NCI-H748 treated with DMSO at 0.1 percent for 48 hours (cell line): ENCODE data around the gene IFITM5.
"Not testable (repeated sequence)": the region's sequence is repeated elsewhere in the genome, so short reads cannot be mapped to it uniquely, and the experiment has no call there.

Source experiments
- DNase-seq: peaks from one replicate; lab custom pipeline; 2025; lab: John Stamatoyannopoulos, UW

The IFITM5 gene

GRCh38 chr11:312092-312816 lies 12.9 kb upstream of the IFITM5 start:
- no peak for DNase-seq

DNA sequence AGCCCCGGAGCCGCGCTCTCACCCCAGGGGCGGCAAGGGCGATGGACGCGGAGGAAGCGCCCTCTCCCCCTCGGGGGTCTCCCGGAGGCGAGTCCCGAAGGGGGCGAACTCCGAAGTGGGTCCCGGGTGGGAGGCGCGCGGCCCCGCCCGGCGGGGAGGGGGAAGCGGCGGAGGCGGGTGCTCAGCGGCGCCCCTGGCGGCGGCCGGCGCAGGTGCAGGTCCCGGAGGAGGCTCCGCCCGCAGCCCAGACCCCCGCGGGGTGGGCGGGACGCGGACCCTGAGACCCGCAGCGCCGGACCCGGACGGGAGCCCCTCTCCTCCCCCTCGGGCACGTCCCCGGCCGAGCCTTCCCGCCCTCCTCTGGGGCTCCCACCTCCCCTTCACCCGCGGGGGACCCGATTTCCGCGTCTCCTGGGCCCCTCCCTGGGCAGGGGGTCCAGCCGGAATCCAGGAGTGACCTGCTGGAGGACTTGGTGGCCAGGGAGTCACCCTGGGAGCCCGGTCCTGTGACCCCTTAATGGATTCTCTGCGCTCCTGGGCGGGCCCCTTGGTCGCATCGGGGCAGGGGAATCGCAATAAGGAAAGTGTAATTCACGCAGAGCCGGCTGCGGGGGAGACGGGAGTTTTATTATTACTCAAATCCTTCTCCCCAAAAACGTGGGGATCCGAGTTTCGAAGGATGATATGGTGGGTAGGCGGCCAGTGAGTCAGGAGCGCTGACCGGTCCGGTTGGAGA lies 11.9 kb upstream of the IFITM5 start:
- not testable (repeated sequence) for DNase-seq

- DNase-seq, result not testable (repeated sequence)
Observed at GRCh38 chr11:309979-310572, 10.8 kb upstream of the IFITM5 start.

DNA sequence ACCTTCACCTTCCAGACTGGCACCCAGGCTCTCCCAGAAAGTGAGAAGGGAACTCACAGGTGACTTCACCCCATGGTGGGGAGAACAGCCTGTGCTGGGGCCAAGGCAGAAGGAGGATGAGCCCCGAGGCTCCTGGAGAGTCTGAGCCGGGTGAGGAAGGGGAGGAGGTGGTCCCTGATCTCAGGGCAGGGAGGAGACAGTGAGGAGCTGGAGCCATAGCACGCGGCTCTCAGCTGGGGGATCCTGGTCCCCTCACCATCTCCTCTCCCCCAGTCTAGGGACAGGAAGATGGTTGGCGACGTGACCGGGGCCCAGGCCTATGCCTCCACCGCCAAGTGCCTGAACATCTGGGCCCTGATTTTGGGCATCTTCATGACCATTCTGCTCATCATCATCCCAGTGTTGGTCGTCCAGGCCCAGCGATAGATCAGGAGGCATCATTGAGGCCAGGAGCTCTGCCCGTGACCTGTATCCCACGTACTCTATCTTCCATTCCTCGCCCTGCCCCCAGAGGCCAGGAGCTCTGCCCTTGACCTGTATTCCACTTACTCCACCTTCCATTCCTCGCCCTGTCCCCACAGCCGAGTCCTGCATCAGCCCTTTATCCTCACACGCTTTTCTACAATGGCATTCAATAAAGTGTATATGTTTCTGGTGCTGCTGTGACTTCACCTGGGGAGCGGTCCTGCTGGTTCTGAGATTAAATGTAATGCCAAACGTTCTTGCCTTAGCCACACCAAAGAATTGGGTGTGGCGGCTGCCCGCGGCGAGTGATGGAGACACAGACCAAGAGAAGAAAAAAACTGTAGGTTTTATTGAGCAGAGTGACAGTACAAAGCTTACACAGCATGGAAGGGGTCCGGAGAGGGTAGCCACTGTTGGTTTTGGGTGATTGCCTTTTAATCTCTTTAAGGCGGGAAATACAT lies 9.7 kb upstream of the IFITM5 start:
- not testable (repeated sequence) for DNase-seq

- DNase-seq, result not testable (repeated sequence)
Observed at GRCh38 chr11:307766-308708, 8.7 kb upstream of the IFITM5 start, which contains the start of gene IFITM2. Gene IFITM2 (plus strand): TSS chr11:307816. CDS start chr11:308193, 377 bp downstream.

DNA sequence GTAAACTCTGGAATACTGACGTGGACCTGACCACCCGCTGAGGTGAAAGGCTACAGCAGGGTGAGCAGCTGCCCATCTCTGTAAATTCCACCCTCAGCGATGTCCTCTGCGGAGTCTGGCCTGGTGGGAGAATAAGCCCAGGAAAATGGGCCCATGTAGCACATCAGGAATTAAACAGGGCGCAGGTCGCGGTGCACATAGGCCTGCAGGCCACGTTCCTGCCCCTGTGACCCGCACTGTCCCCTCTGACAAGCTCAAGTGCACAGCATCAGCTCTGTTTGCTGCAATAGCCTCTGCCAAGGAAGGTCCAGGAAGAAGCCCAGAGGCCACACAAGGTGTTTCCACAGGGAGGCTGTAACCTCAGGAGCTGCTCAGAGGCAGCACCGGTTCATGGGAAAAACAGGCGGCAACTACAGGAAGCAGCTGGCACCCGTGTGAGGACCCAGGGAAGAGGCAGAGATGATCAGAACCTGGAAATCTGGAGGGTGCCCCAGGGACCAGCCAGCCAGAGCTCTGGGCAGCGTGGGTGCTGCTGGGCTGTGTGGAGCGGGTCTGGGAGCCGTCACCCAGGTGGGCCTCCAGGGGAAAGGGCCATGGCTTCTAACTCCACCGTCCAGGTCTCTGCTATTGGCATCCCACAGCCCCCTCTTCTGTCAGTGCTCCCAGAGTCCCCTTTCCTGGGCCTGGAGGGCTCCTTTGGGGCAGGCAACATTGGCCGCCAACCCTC lies 7.5 kb upstream of the IFITM5 start:
- DNase-seq, result no peak

DNA sequence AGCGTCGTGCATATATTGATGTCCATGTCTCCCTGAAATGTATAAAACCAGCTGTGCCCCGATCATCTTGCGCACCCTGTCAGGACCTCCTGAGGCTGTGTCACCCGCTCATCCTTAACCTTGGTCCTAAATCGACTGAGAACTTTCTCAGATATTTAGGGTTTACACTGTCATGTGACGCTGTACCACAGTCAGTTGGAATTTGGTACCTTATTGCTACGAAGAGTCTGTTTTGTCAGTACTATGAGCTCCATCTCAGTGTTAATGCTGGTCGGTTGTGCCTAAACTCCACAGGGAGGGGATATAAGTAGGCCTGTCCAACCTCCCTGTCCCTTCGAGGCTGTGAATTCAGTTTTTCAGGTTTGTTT lies 6.5 kb upstream of the IFITM5 start:
- DNase-seq, result no peak

- DNase-seq, result no peak
Observed at GRCh38 chr11:304915-305843, 5.9 kb upstream of the IFITM5 start.

GRCh38 chr11:304061-304506 lies 4.8 kb upstream of the IFITM5 start:
- no peak for DNase-seq

DNA sequence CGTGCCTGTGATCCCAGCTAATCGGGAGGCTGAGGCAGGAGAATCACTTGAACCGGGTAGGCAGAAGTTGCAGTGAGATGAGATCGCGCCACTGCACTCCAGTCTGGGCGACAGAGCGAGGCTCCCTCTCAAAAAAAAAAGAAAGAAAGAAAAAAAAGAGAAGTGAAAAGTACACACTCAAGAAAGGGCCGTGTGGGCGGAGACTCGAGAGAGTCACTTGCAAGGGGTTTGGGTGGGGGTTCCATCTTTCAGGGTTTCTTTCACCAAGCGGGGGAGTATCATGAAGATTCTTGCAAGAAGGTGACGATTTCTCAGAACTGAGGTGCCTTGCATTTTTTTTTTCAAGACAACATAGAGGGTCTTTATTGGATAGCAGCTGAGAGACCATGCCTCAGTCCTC lies 4.0 kb upstream of the IFITM5 start:
- DNase-seq, result no peak

- DNase-seq, result no peak
Observed at GRCh38 chr11:299951-300735, 817 bp upstream of the IFITM5 start.

DNA sequence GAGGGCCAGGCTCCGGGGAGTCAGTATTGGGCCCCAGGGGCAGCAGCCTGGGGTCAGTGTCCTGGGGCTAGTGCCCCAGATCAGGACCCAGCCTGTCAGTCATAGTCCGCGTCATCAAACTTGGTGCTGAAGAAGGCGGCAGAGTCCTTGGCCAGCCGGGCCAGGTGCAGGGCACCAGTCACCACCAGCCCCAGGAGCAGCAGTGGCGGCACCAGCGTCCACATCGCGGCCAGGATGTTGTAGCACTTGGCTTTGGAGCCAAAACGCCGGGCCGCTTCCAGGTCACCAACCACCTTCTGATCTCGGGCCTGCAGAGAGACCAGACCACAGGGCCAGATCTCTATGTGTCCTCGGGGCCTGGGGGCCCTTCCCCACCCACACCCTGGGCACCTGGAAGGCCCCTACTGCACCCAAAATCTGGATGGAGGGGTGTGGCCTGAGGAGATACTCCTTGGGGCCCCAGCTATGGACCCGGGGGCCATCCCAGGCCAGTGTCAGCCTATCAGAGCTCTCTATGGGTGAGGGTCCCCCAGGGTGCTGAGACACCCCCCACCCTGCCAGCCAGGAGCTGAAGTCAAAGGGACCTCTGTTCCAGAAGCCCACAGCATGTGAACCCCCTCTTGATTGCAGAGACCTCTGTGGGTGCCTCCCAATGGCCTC lies 790 bp downstream of the IFITM5 start:
- no peak for DNase-seq

GRCh38 chr11:297586-298405 lies 1.5 kb downstream of the IFITM5 start:
- DNase-seq, result no peak

DNA sequence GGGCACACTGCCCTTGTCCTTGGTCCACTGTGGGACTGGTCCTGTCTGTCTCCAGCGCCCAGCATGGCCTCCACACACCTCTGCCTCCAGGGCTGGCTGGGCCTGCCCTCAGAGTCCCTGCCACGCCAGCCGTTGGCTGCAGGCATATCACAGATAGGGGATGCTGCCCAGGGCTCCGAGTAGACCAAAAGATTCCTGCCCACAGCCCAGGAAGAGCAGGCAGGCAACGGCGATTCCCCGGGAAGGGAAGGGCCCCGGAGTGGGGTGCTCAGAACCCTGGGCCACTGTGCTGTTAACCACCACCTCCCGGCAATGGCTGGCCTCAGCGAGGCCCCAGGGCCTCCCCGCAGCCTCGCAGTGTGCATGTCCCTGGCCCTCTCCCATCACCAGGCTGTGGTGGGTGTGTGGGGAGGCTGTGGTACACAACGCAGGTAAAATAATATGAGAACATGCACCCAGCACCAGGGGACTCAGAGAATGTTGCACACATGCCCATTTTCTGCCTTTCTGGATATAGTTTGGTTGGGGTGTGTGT lies 2.2 kb downstream of the IFITM5 start:
- no peak for DNase-seq

- DNase-seq, result no peak
Observed at GRCh38 chr11:296171-297050, 2.9 kb downstream of the IFITM5 start.
